Heart right ventricle (tissue), 16 donors: ENCODE data around the gene FMN2. TPM values are rescaled to one million over a fixed set of nuclear protein-coding genes. Genes with fewer than 3 reads are reported as not detected.

Experiments used
- ATAC-seq, 8 donors: fragments of 200-7000 bp; cut with Tn5 transposase; one replicate each; pipeline ENCODE4 v1.9.1; 2020; ENCODE audit warnings: mild to moderate bottlenecking in 8 of 8, moderate library complexity in 8 of 8, moderate number of reproducible peaks in 1 of 8
- DNase-seq, 2 donors: peaks; one replicate each; pipeline ENCODE4 v3.0.0-alpha.2; 2020
- H3K27ac ChIP-seq, 10 donors: fragments of 200-600 bp; sonication (generic) in 2 of 10; one replicate each; pipeline versions ENCODE4 v1.5.0 to v1.8.0; 2020 to 2022; ENCODE audit warnings: mild to moderate bottlenecking in 3 of 10
- H3K27me3 ChIP-seq, 7 donors: fragments of 200-600 bp; one replicate each; pipeline ENCODE4 v1.8.0; 2021 to 2022; ENCODE audit warnings: mild to moderate bottlenecking in 2 of 7
- H3K36me3 ChIP-seq, 9 donors: fragments of 200-600 bp; sonication (generic) in 1 of 9; one replicate each; pipeline versions ENCODE4 v1.5.0 to v1.8.0; 2020 to 2022; ENCODE audit warnings: mild to moderate bottlenecking in 2 of 9
- H3K4me1 ChIP-seq, 9 donors: fragments of 200-600 bp; sonication (generic) in 1 of 9; one replicate each; pipeline versions ENCODE4 v1.5.0 to v1.8.0; 2020 to 2022; ENCODE audit warnings: mild to moderate bottlenecking in 4 of 9
- H3K4me3 ChIP-seq, 10 donors: fragments of 200-600 bp; sonication (generic) in 2 of 10; one replicate each; pipeline versions ENCODE4 v1.5.0 to v1.8.0; 2020 to 2022; ENCODE audit warnings: mild to moderate bottlenecking in 7 of 10, moderate library complexity in 2 of 10
- H3K9me3 ChIP-seq, 11 donors: fragments of 200-600 bp in 10 of 11; sonication (generic) in 2 of 11; one replicate each; pipeline versions ENCODE4 v1.5.0 to v1.8.0; 2013 to 2022; ENCODE audit warnings: mild to moderate bottlenecking in 2 of 11, control low read depth in 1 of 11, moderate library complexity in 1 of 11
- WGBS, 2 donors: extraction: QIAGEN DNeasy Blood & Tissue Kit; methylation state at CpG; one replicate each; pipeline ENCODE4 v1.1.7; 2013; ENCODE audit warnings: inconsistent platforms in 1 of 2; 5-methylcytosine and 5-hydroxymethylcytosine counted together
- intact Hi-C, 10 donors: fragments of 100-400 bp; cut with DNase I; formaldehyde crosslinking; loops; one replicate each; pipeline versions ENCODE4 v1.11.1 to v1.14.2; 2022
- polyA plus RNA-seq, 2 donors: library from polyadenylated mRNA; stranded (reverse); fragments of 200-250 nt; gene quantifications; one replicate each; pipeline ENCODE4 v1.2.3, GENCODE V29; 2013
- total RNA-seq, 10 donors: library from RNA; stranded (reverse); fragmentation: NEBNext Ultra II Directional in 3 of 10; extraction: Animal tissue kit (Norgen Biotek cat#: 25700) in 3 of 10; gene quantifications; one replicate each; pipeline versions ENCODE4 v1.2.1 to v1.2.4, GENCODE V29; 2021 to 2023
- TF ChIP-seq, protein P1 (sequence below), 9 donors: fragments of 200-600 bp; sonication (generic) in 2 of 9; IDR thresholded peaks; one replicate each; pipeline versions ENCODE4 v1.5.0 to v1.8.0; 2021 to 2022; ENCODE audit warnings: antibody characterized with exemption in 9 of 9, mild to moderate bottlenecking in 5 of 9, moderate library complexity in 1 of 9
- donor health status: Arrhythmogenic right ventricular cardiomyopathy.
- donor health status: ischemic (EF 13 %, LVEDD 7.1; RV severe dilation, severe dysfunction).
- donor health status: healthy with polysubstance abuse.
- donor health status: DM: no; HTN: yes; CAD: no.
- donor health status: DM: no; HTN: no; CAD: no.
- donor health status: ischemic (EF 25% LVEDD 6.9; RV normal size, moderate dysfunction).
- donor health status: ischemic (EF 25% LVEDD 5.7; RV mildly dilated, moderate dysfunction).
- donor health status: healthy.
- donor health status: DM: yes; HTN: yes; CAD: no.
- donor health status: Ischemic cardiomyopathy.
- donor health status: ischemic (EF 35%, LVEDD 5.7; RV mildly dilated, moderate dysfunction).
- donor health status: nonischemic (EF 11% LVEDD 7.7; RV severe dilation, severe dysfunction).
- donor health status: DM: yes; HTN: yes; CAD: no.
- donor health status: PGD.
- donor health status: ischemic (EF 29% LVEDD 5.4; RV normal size, mild dysfunction).
- donor health status: nonischemic (EF 23%, LVEDD 6.1; RV moderate dilation, normal function).

Gene FMN2
- total and polyA plus RNA-seq, 12 donors: 0.03 to 0.70 (median 0.12) TPM; not detected in 9

GRCh38 chr1:240497908-240498307, 406.2 kb downstream of the FMN2 start:
- TF ChIP-seq, protein P1, sequence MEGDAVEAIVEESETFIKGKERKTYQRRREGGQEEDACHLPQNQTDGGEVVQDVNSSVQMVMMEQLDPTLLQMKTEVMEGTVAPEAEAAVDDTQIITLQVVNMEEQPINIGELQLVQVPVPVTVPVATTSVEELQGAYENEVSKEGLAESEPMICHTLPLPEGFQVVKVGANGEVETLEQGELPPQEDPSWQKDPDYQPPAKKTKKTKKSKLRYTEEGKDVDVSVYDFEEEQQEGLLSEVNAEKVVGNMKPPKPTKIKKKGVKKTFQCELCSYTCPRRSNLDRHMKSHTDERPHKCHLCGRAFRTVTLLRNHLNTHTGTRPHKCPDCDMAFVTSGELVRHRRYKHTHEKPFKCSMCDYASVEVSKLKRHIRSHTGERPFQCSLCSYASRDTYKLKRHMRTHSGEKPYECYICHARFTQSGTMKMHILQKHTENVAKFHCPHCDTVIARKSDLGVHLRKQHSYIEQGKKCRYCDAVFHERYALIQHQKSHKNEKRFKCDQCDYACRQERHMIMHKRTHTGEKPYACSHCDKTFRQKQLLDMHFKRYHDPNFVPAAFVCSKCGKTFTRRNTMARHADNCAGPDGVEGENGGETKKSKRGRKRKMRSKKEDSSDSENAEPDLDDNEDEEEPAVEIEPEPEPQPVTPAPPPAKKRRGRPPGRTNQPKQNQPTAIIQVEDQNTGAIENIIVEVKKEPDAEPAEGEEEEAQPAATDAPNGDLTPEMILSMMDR (IDR thresholded peaks at IDR 0.05): no peak
- ATAC-seq (no peak), DNase-seq (no peak)
- 64 to 75% methylated on average over 4 of the region's 4 CpGs for WGBS, 2 donors
- Histone ChIP-seq H3K4me1 (no peaks in the 10 kb centered on the region), H3K27me3 (peaks cover 0 to 9% (median 0%) of the 10 kb centered on the region in 7 donors), H3K9me3 (peaks cover 0 to 4% (median 0%) of the 10 kb centered on the region in 11 donors), H3K36me3 (no peaks in the 10 kb centered on the region), H3K4me3 (no peak overlapping the region), H3K27ac (no peak overlapping the region)
- intact Hi-C loops: no loop called here

DNA sequence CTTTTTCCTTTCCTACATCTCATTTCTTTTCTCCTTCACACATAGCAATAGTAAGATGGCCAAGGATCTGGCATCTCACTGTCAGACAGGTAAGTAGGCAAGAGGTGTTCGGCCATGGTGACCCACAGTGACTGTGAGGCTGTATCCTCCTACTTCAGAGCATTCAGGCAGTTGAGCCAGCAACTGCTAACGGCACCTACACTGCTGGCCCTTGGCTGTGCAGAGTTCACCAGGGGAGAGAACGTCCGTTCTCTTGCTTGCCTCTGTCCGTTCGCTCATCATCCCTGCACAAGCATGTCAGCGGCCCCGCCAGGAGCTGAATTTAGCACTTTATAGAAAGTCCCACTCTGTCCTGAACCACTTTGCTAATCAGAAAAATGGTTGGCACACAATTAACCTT, 406.7 kb downstream of the FMN2 start:
- Histone ChIP-seq H3K4me1 (no peaks in the 10 kb centered on the region), H3K27me3 (peaks cover 0 to 6% (median 0%) of the 10 kb centered on the region in 7 donors), H3K27ac (no peak overlapping the region), H3K36me3 (no peaks in the 10 kb centered on the region), H3K4me3 (no peak overlapping the region), H3K9me3 (peaks cover 0 to 4% (median 0%) of the 10 kb centered on the region in 11 donors)
- DNase-seq: no peak
- 70 to 77% methylated on average over 8 of the region's 8 CpGs for WGBS, 2 donors
- TF ChIP-seq, protein P1 (IDR thresholded peaks at IDR 0.05): no peak
- intact Hi-C loops: no loop called here
- ATAC-seq: no peak

DNA sequence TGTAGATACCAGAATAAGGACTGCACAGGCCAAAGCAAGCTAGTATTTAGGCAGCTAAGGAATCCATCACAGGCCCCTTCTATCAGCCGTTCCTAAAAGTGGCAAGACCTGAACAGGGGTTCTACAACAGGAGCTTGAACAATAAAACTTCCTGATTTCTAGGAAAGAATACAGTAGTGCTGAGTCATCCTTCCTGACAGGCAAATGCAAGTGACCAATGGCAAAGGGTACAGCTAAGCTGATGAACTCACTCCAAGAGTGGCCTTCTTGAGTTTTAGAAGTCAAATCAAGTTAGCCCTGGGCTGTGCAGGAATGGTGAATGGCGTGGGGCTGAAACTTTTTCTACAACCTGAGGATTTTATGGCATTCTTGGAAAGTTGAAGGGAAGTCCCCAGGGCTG, 407.3 kb downstream of the FMN2 start:
- no peak overlapping the region for H3K4me3 ChIP-seq
- no peak for DNase-seq
- no peaks in the 10 kb centered on the region for H3K36me3 ChIP-seq
- TF ChIP-seq, protein P1 (IDR thresholded peaks at IDR 0.05): no peak
- intact Hi-C loops: no loop called here
- peaks cover 0 to 4% (median 0%) of the 10 kb centered on the region in 11 donors for H3K9me3 ChIP-seq
- no peak for ATAC-seq
- 49 to 58% methylated on average over 2 of the region's 2 CpGs for WGBS, 2 donors
- no peaks in the 10 kb centered on the region for H3K4me1 ChIP-seq
- no peaks in the 10 kb centered on the region for H3K27me3 ChIP-seq
- no peak overlapping the region for H3K27ac ChIP-seq

GRCh38 chr1:240500647-240501046, 409.0 kb downstream of the FMN2 start:
- no peak overlapping the region for H3K27ac ChIP-seq
- ATAC-seq (no peak), DNase-seq (no peak)
- TF ChIP-seq, protein P1 (IDR thresholded peaks at IDR 0.05): no peak
- 90 to 91% methylated on average over 4 of the region's 4 CpGs for WGBS, 2 donors
- no peak overlapping the region for H3K4me3 ChIP-seq
- intact Hi-C loops: no loop called here
- H3K4me1 ChIP-seq: no peaks in the 10 kb centered on the region
- peaks cover 0 to 4% (median 0%) of the 10 kb centered on the region in 11 donors for H3K9me3 ChIP-seq
- H3K36me3 ChIP-seq: no peaks in the 10 kb centered on the region
- no peaks in the 10 kb centered on the region for H3K27me3 ChIP-seq
